OCI-LY1 (cell line): Measurements from ENCODE around the gene FBXO34.
A peak's percentile ranks its signal among the peaks of the same experiment; 100 is the strongest.

Experiments used
- H2AFZ ChIP-seq: fragments of 200-600 bp; sonication (generic), shearing (Covaris generic); 2 replicates; pipeline ENCODE4 v1.6.0; 2014; ENCODE audit warnings: antibody characterized with exemption, mild to moderate bottlenecking, low read length
- H3F3A ChIP-seq: fragments of 200-600 bp; sonication (generic), shearing (Covaris generic); 2 replicates; pipeline ENCODE4 v1.6.0; 2014; ENCODE audit warnings: mild to moderate bottlenecking, antibody characterized with exemption, low read length, moderate library complexity; ENCODE audit not compliant: insufficient read depth
- H3K27ac ChIP-seq: fragments of 200-600 bp; sonication (generic); 2 replicates; pipeline ENCODE4 v1.5.1; 2014; ENCODE audit warnings: low read length, mixed run types, mild to moderate bottlenecking, low read depth; ENCODE audit not compliant: poor library complexity, severe bottlenecking
- H3K27me3 ChIP-seq: fragments of 200-600 bp; sonication (generic); 2 replicates; pipeline ENCODE4 v1.6.0; 2014; ENCODE audit warnings: antibody characterized with exemption, mild to moderate bottlenecking, low read length, moderate library complexity; ENCODE audit not compliant: insufficient read depth
- H3K36me3 ChIP-seq: fragments of 200-600 bp; sonication (generic); 2 replicates; pipeline ENCODE4 v1.6.1; 2014; ENCODE audit warnings: mild to moderate bottlenecking, antibody characterized with exemption, low read length, moderate library complexity, mixed read lengths; ENCODE audit not compliant: insufficient read depth
- H3K4me1 ChIP-seq: fragments of 200-600 bp; sonication (generic); 2 replicates; pipeline ENCODE4 v1.5.1; 2014; ENCODE audit warnings: mild to moderate bottlenecking, low read length, moderate library complexity; ENCODE audit not compliant: insufficient read depth, severe bottlenecking
- H3K4me2 ChIP-seq: fragments of 200-600 bp; sonication (generic), shearing (Covaris generic); 2 replicates; pipeline ENCODE4 v1.6.1; 2014; ENCODE audit warnings: low read length
- H3K4me3 ChIP-seq: fragments of 200-600 bp; sonication (generic); 2 replicates; pipeline ENCODE4 v1.5.1; 2014; ENCODE audit warnings: low read length, low read depth, mild to moderate bottlenecking, mixed read lengths; ENCODE audit not compliant: poor library complexity, severe bottlenecking
- H3K79me2 ChIP-seq: fragments of 200-600 bp; shearing (Covaris generic); 2 replicates; pipeline ENCODE4 v1.6.1; 2016; ENCODE audit warnings: mixed run types, low read length, mixed read lengths; ENCODE audit not compliant: insufficient read depth
- H3K9ac ChIP-seq: fragments of 200-600 bp; sonication (generic), shearing (Covaris generic); 2 replicates; pipeline ENCODE4 v1.6.1; 2014; ENCODE audit warnings: mild to moderate bottlenecking, low read length, mixed read lengths
- H3K9me2 ChIP-seq: fragments of 200-600 bp; sonication (generic), shearing (Covaris generic); 2 replicates; pipeline ENCODE4 v1.6.1; 2014; ENCODE audit warnings: low read depth, mild to moderate bottlenecking, low read length, mixed read lengths
- H3K9me3 ChIP-seq: fragments of 200-600 bp; shearing (Covaris generic); 2 replicates; pipeline ENCODE4 v1.6.1; 2014; ENCODE audit warnings: low read length, mixed read lengths
- H4K20me1 ChIP-seq: fragments of 200-600 bp; sonication (generic), shearing (Covaris generic); 2 replicates; pipeline ENCODE4 v1.6.0; 2016; ENCODE audit warnings: mild to moderate bottlenecking, low read length; ENCODE audit not compliant: insufficient read depth
- EZH2 ChIP-seq: fragments of 200-600 bp; sonication (generic), shearing (Covaris generic); IDR thresholded peaks from 2 replicates; pipeline ENCODE4 v1.8.0; 2017; ENCODE audit warnings: borderline replicate concordance, mixed run types, mild to moderate bottlenecking, antibody characterized with exemption, low read length, moderate library complexity, mixed read lengths
- TF ChIP-seq, protein P1 (sequence below): fragments of 200-600 bp; sonication (generic), shearing (Covaris generic); IDR thresholded peaks from 2 replicates; pipeline ENCODE4 v1.5.1; 2017; ENCODE audit warnings: mild to moderate bottlenecking, antibody characterized with exemption, low read length, moderate library complexity, mixed read lengths

Gene FBXO34

DNA sequence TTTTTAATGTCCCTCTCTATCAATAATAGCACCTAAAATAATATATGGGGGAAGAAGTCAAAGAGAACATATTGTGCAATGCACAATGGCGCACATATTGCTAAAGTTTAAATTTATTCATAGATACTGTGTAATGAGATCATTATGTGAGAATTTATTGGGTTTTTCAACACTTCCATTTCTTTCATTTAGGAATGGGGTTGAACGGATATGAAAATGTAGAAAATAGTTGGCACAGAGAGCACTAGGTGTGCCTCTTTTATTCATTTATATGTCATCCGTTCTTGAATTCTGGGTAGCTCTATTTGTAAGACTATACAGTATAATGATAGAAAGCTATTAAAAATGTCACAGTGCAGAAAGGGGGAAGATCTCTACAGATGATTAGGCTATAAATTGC, 76.5 kb downstream of the FBXO34 start:
- H3K4me3 ChIP-seq: no peak overlapping the region
- H3K9me3 ChIP-seq: no peaks in the 10 kb centered on the region
- H3K9ac ChIP-seq: no peak overlapping the region
- no peak overlapping the region for H3K27ac ChIP-seq
- H3K79me2 ChIP-seq: no peaks in the 10 kb centered on the region
- H3K4me2 ChIP-seq: no peak overlapping the region
- H4K20me1 ChIP-seq: no peaks in the 10 kb centered on the region
- TF ChIP-seq EZH2: no peak
- TF ChIP-seq, protein P1, sequence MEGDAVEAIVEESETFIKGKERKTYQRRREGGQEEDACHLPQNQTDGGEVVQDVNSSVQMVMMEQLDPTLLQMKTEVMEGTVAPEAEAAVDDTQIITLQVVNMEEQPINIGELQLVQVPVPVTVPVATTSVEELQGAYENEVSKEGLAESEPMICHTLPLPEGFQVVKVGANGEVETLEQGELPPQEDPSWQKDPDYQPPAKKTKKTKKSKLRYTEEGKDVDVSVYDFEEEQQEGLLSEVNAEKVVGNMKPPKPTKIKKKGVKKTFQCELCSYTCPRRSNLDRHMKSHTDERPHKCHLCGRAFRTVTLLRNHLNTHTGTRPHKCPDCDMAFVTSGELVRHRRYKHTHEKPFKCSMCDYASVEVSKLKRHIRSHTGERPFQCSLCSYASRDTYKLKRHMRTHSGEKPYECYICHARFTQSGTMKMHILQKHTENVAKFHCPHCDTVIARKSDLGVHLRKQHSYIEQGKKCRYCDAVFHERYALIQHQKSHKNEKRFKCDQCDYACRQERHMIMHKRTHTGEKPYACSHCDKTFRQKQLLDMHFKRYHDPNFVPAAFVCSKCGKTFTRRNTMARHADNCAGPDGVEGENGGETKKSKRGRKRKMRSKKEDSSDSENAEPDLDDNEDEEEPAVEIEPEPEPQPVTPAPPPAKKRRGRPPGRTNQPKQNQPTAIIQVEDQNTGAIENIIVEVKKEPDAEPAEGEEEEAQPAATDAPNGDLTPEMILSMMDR: no peak
- peaks cover 26% of the 10 kb centered on the region; the same call in 1 of the 2 replicates for H3K36me3 ChIP-seq
- H3F3A ChIP-seq: no peaks in the 10 kb centered on the region
- H3K4me1 ChIP-seq: peaks cover 23% of the 10 kb centered on the region
- no peaks in the 10 kb centered on the region for H3K27me3 ChIP-seq
- no peak overlapping the region for H2AFZ ChIP-seq
- no peaks in the 10 kb centered on the region for H3K9me2 ChIP-seq

DNA sequence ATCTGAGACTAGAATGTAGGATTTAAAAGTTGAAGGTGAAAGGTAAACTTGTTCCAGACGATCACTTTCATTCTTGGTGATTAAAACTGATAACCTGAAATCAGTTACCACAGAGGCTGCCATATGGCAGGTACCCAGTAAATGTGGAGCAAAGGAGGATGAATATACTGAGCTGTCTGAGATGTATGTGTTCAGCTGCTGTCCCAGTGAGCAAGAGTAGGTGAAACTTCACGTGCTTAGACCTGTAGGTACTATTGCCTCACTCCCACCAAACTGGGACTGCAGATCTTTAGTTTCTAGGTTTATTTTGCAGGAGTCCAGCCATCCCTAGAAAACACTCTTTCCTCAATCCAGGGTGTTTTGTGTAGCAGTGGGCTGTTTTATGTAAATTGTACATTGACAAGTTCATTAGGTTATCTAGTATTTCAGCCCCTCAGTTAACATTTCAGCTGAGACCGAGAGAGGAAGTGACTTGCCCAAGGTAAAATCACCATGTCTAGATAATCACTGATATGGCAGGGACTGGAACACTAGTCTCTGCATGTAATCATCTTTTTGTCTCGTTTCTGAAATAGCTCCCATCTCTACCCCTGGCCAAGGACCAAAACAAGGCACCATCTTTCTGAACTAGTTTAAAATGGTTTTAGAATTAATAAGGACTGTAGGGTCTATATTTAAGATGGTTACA, 77.7 kb downstream of the FBXO34 start:
- Histone ChIP-seq H3K9me3 (no peaks in the 10 kb centered on the region), H3K4me3 (peak overlapping the region; percentile 20), H3K9me2 (no peaks in the 10 kb centered on the region), H3K4me2 (peak overlapping the region; percentile 53), H3K27ac (peak overlapping the region; percentile 61), H3F3A (no peaks in the 10 kb centered on the region), H3K79me2 (no peaks in the 10 kb centered on the region), H2AFZ (no peak overlapping the region), H3K27me3 (no peaks in the 10 kb centered on the region), H4K20me1 (no peaks in the 10 kb centered on the region), H3K4me1 (peaks cover 23% of the 10 kb centered on the region), H3K9ac (no peak overlapping the region; the same call in 1 of the 2 replicates), H3K36me3 (peaks cover 26% of the 10 kb centered on the region; the same call in 1 of the 2 replicates)
- TF ChIP-seq, protein P1: no peak
- no peak for TF ChIP-seq EZH2

DNA sequence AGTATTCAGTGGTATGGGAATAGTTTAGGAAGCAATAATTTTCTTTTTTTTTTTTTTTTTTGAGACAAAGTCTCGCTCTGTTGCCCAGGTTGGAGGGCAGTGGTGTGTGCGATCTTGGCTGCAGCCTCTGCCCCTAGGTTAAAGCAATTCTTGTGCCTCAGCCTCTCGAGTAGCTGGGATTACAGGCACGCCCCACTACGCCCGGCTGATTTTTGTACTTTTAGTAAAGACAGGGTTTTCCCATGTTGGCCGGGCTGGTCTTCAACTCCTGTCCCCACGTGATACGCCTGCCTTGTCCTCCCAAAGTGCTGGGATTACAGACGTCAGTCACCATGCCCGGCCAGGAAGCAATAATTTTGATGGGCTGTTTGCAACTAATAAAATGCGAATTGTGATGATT, 78.3 kb downstream of the FBXO34 start:
- Histone ChIP-seq H3K4me1 (peaks cover 23% of the 10 kb centered on the region), H3K79me2 (no peaks in the 10 kb centered on the region), H3K27ac (peak overlapping the region; percentile 61), H3F3A (no peaks in the 10 kb centered on the region), H4K20me1 (no peaks in the 10 kb centered on the region), H3K4me3 (peak overlapping the region; percentile 20), H3K9ac (no peak overlapping the region; the same call in 1 of the 2 replicates), H3K36me3 (peaks cover 26% of the 10 kb centered on the region; the same call in 1 of the 2 replicates), H2AFZ (no peak overlapping the region), H3K9me2 (no peaks in the 10 kb centered on the region), H3K4me2 (peak overlapping the region; percentile 53; the same call in 1 of the 2 replicates), H3K9me3 (no peaks in the 10 kb centered on the region), H3K27me3 (no peaks in the 10 kb centered on the region)
- no peak for TF ChIP-seq EZH2
- TF ChIP-seq, protein P1: no peak
